ENCODE data around the gene TRAF3IP1. TPM values are rescaled to one million over a fixed set of nuclear protein-coding genes. Genes with fewer than 3 reads are reported as not detected.

The TRAF3IP1 gene
- total RNA-seq, 2 experiments from 2014 or later: 8.6 to 8.7 TPM

DNA sequence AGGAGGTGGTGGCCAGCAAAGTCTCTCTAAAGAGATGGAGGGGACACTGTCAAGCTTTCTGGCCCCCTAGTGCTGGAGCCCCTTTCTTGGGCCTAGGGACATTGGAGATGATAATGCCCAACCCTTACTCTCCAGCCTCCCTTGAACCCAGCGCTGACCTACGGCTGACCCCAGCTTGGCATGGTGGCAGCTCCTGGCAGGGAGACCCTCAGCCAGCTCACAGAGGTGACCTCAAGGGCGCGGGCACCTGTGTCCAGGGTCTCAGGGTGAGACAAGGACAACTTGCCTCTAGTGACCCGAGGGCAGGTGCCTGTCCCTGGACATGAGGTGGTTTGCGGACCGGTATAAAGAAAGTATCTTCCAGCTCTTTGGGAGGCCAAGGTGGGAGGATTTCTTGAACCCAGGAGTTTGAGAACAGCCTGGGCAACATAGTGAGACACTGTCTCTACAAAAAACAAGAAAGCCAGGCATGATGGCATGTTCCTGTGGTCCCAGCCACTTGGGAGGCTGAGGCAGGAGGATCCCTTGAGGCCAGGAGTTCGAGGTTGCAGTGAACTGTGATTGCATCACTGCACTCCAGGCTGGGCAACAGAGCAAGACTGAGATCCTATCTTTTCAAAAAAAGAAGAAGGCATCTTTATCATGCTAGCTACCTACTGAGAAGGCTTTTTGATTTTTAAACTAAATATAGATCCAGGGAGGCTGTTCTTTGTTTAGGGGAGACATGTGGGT lies 28.6 kb upstream of the TRAF3IP1 start:
- peaks cover 4% of the 10 kb centered on the region for H3K27me3 Mint-ChIP-seq
- H3K27ac Mint-ChIP-seq: no peak overlapping the region
- no peak for DNase-seq

DNA sequence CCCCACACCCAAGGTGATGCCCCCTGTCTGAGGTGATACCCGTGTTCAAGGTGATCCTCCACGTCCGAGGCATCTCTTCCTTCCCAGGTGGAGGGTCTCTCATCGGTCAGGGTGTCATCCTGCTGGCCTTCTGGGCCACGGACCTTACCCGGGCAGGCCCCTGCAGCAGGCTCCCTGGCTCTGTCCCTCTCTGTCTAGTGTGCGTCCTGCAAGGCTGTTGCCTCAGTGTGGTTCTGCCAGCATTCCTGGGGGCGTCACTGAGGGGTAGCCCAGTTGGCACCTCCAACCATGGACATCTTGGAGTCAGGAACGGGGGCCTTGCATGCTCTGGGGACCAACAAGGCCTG lies 26.3 kb upstream of the TRAF3IP1 start:
- DNase-seq (no peak), ATAC-seq (ENCODE audit: low read depth) (no peak)
- H3K4me1 Mint-ChIP-seq: peaks cover 13% of the 10 kb centered on the region
- H3K27ac Mint-ChIP-seq: no peak overlapping the region
- no peak overlapping the region for H3K4me3 Mint-ChIP-seq
- H3K36me3 Mint-ChIP-seq: no peaks in the 10 kb centered on the region
- POLR2A ChIA-PET: no interaction called here
- no peaks in the 10 kb centered on the region for H3K9me3 Mint-ChIP-seq
- peaks cover 4% of the 10 kb centered on the region for H3K27me3 Mint-ChIP-seq

More for the DNA sequence above, 28.6 kb upstream of the TRAF3IP1 start:
- H3K36me3 Mint-ChIP-seq: peaks cover 2% of the 10 kb centered on the region
- H3K4me1 Mint-ChIP-seq: peaks cover 19% of the 10 kb centered on the region
- no peaks in the 10 kb centered on the region for H3K9me3 Mint-ChIP-seq
- no peak overlapping the region for H3K4me3 Mint-ChIP-seq
- POLR2A ChIA-PET: no interaction called here
- no peak for ATAC-seq (ENCODE audit: low read depth)

GRCh38 chr2:238294393-238295143 lies 25.8 kb upstream of the TRAF3IP1 start:
- Mint-ChIP-seq H3K9me3 (no peaks in the 10 kb centered on the region), H3K27ac (no peak overlapping the region), H3K4me3 (no peak overlapping the region), H3K27me3 (peaks cover 7% of the 10 kb centered on the region), H3K4me1 (peaks cover 8% of the 10 kb centered on the region), H3K36me3 (no peaks in the 10 kb centered on the region)
- ATAC-seq (ENCODE audit: low read depth) (no peak), DNase-seq (no peak)
- POLR2A ChIA-PET: no interaction called here

DNA sequence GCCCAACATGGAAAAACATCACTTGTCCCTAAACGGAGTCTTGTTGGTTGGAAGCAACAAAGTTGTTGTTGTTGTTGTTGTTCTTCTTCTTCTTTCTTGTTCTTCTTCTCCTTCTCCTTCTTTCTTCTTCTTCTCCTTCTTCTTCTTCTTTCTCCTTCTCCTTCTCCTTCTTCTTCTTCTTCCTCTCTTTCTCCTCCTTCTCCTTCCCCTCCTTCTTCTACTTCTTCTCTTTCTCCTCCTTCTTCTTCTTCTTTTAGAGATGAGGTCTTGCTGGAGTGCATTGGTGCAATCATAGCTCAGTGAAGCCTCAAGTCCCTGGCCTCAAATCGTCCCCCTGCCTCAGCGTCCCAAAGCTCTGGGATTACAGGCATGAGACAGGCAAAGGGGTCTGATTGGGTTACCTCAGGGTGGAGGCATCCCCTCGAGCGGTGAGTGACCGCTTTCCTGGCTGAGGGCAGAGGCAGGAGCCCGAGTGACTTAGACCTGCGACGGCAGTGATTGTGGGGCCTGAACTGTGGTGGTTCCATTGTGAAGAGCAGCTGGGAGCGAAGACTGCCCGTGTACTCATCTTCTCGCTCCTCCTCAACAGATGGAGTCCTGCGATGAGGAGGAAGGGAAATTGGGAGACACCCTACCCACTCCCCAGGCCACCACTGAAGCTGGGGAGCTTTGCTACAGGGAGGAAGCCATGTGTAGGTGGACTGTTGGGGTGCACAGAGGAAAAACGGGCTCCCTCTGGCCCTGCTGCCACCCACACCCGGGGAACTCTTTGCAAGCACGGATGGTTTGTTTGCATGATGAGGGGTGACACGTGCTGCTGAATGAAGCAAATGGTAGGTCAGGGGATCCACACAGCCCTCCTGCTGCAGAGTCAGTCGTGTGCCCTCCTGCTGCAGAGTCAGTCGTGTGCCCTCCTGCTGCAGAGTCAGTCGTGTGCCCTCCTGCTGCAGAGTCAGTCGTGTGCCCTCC lies 24.9 kb upstream of the TRAF3IP1 start:
- Mint-ChIP-seq H3K9me3 (no peaks in the 10 kb centered on the region), H3K27ac (no peak overlapping the region), H3K4me1 (peaks cover 2% of the 10 kb centered on the region), H3K27me3 (peaks cover 10% of the 10 kb centered on the region), H3K36me3 (no peaks in the 10 kb centered on the region), H3K4me3 (no peak overlapping the region)
- POLR2A ChIA-PET: no interaction called here
- DNase-seq: no peak
- ATAC-seq (ENCODE audit: low read depth): no peak

- H3K4me3 Mint-ChIP-seq: no peak overlapping the region
- DNase-seq: no peak
- no peaks in the 10 kb centered on the region for H3K4me1 Mint-ChIP-seq
- H3K27me3 Mint-ChIP-seq: peaks cover 10% of the 10 kb centered on the region
- H3K27ac Mint-ChIP-seq: no peak overlapping the region
- no peak for ATAC-seq (ENCODE audit: low read depth)
- POLR2A ChIA-PET: no interaction called here
- H3K36me3 Mint-ChIP-seq: no peaks in the 10 kb centered on the region
- no peaks in the 10 kb centered on the region for H3K9me3 Mint-ChIP-seq
These were observed 23.5 kb upstream of the TRAF3IP1 start for GRCh38 chr2:238296638-238297457.

GRCh38 chr2:238299803-238300202 lies 20.5 kb upstream of the TRAF3IP1 start:
- Mint-ChIP-seq H3K9me3 (no peaks in the 10 kb centered on the region), H3K4me3 (no peak overlapping the region), H3K27ac (no peak overlapping the region), H3K36me3 (no peaks in the 10 kb centered on the region), H3K27me3 (peaks cover 10% of the 10 kb centered on the region), H3K4me1 (no peaks in the 10 kb centered on the region)
- DNase-seq (no peak), ATAC-seq (ENCODE audit: low read depth) (no peak)
- POLR2A ChIA-PET: interaction anchor here (1.0 kb wide), 1 partner anchor 10 kb away, joined by 3 read pairs; no protein-coding TSS in a partner anchor

- ATAC-seq (ENCODE audit: low read depth) (no peak), DNase-seq (no peak)
- Mint-ChIP-seq H3K4me1 (no peaks in the 10 kb centered on the region), H3K27me3 (peaks cover 6% of the 10 kb centered on the region), H3K36me3 (no peaks in the 10 kb centered on the region), H3K9me3 (no peaks in the 10 kb centered on the region), H3K4me3 (no peak overlapping the region), H3K27ac (no peak overlapping the region)
- POLR2A ChIA-PET: interaction anchor here (0.7 kb wide), 1 partner anchor 12 kb away, joined by 3 read pairs; no protein-coding TSS in a partner anchor
These were observed 18.2 kb upstream of the TRAF3IP1 start for GRCh38 chr2:238302087-238302486.

DNA sequence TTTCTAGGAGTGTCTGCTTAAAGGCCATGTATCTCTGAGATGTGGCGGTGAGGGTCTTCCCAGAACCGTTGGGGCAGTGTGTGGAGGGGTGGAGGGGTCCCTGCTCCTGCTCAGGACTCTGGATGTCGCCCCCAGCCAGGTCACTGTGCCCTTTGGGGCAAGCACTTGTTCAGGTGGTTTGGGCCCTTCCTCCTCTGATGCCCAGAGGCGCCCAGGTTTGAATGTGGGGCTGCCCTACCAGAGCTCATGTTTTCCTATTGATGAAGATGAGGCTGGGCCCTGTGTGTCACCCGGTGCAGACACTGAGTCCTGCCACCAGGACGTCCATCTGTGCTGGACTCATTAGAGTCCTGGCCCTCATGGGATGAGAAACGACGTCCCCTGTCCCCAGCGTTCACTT lies 17.6 kb upstream of the TRAF3IP1 start:
- H3K27ac Mint-ChIP-seq: no peak overlapping the region
- no peaks in the 10 kb centered on the region for H3K36me3 Mint-ChIP-seq
- POLR2A ChIA-PET: no interaction called here
- no peak for DNase-seq
- H3K27me3 Mint-ChIP-seq: peaks cover 6% of the 10 kb centered on the region
- no peak overlapping the region for H3K4me3 Mint-ChIP-seq
- no peaks in the 10 kb centered on the region for H3K4me1 Mint-ChIP-seq
- no peak for ATAC-seq (ENCODE audit: low read depth)
- no peaks in the 10 kb centered on the region for H3K9me3 Mint-ChIP-seq

- Mint-ChIP-seq H3K4me3 (no peak overlapping the region), H3K9me3 (no peaks in the 10 kb centered on the region), H3K4me1 (no peaks in the 10 kb centered on the region), H3K36me3 (no peaks in the 10 kb centered on the region), H3K27me3 (peaks cover 6% of the 10 kb centered on the region), H3K27ac (no peak overlapping the region)
- ATAC-seq (ENCODE audit: low read depth) (no peak), DNase-seq (no peak)
- POLR2A ChIA-PET: no interaction called here
These were observed 16.2 kb upstream of the TRAF3IP1 start for GRCh38 chr2:238304116-238304515.

DNA sequence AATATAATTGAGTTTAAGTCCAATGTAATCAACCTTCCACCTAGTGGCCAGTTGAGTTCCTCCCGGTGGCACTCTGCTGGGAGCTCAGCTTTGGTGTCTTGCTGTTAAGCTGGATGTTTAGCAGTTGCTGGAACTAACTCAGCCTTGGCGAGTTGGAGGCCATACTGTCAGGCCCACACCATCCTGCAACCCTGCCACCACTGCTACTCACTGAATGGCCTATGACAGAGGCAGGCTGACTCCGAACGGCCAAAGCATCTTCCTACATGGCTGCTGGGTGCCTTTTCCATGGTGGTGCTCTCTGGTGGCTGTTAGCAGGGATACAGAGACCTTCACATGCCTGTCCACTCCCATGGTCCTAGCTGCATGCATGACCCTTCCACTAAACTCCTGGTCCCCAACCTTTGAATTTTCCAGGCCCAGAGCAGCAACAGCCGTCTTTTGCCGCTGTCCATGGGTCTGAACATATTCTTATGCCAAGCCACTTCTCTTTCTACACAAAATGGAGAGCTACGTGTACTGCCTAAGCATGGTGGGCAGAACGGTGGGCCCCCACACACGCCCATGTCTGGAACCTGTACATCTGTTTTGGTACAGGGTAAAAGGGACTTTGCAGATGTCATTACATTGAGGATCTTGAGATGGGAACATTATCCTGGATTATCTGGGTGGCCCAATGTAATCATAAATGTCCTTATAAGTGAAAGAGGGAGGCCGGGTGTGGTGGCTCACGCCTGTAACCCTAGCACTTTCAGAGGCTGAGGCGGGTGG lies 15.0 kb upstream of the TRAF3IP1 start:
- Mint-ChIP-seq H3K4me3 (no peak overlapping the region), H3K36me3 (no peaks in the 10 kb centered on the region), H3K27me3 (no peaks in the 10 kb centered on the region), H3K27ac (no peak overlapping the region), H3K4me1 (no peaks in the 10 kb centered on the region), H3K9me3 (no peaks in the 10 kb centered on the region)
- ATAC-seq (ENCODE audit: low read depth) (no peak), DNase-seq (no peak)
- POLR2A ChIA-PET: no interaction called here

DNA sequence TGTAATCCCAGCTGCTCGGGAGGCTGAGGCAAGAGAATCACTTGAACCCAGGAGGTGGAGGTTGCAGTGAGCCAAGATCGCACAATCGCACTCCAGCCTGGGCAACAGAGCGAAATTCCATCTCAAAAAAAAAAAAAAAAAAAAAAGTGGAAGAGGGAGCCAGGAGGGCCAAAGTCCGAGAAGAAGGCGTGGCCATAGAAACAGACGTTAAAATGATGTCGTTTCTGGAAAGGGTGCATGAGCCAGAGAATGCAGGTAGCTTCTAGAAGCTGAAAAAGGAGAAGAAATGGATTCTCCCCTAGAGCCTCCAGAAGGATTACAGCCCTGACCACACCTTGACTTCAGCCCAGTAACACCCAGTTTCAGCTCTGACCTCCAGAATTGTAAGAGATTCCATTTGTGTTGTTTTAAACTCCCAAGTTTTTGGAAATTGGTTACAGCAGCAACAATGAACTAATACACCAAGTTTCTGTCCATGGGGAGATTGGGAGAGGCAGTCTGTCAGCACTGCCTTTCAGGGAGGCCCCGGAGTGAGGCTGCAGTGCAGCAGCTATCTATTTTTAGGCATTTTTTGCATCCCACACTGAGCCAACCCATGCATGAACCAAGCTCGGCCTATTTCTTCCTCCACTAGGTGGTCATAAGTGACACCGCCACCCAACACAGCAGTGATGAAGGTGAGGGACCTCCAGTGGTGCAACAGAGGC lies 14.2 kb upstream of the TRAF3IP1 start:
- no peak overlapping the region for H3K27ac Mint-ChIP-seq
- no peaks in the 10 kb centered on the region for H3K9me3 Mint-ChIP-seq
- no peaks in the 10 kb centered on the region for H3K27me3 Mint-ChIP-seq
- POLR2A ChIA-PET: no interaction called here
- ATAC-seq (ENCODE audit: low read depth) (no peak), DNase-seq (no peak)
- H3K36me3 Mint-ChIP-seq: no peaks in the 10 kb centered on the region
- no peak overlapping the region for H3K4me3 Mint-ChIP-seq
- H3K4me1 Mint-ChIP-seq: no peaks in the 10 kb centered on the region

DNA sequence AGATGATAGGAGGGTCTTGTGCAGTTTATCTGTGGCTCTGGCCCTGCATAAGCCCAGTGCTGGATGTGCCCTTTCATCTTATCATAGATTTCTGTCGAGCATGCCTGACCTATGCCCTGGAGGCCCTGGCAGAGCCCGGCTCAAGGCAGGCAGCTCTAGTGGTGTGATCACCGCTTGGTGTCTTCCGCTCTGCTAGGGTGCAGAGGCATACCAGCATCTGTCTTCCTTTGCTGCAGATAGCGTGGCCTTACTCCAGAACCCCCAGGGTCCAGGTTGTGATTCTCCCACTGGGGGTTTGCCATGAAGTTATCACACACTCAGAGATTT lies 13.7 kb upstream of the TRAF3IP1 start:
- Mint-ChIP-seq H3K36me3 (no peaks in the 10 kb centered on the region), H3K27me3 (peaks cover 2% of the 10 kb centered on the region), H3K4me1 (no peaks in the 10 kb centered on the region), H3K9me3 (no peaks in the 10 kb centered on the region), H3K4me3 (no peak overlapping the region), H3K27ac (no peak overlapping the region)
- ATAC-seq (ENCODE audit: low read depth) (no peak), DNase-seq (no peak)
- POLR2A ChIA-PET: no interaction called here
